ENCODE results near the gene RERE.
A peak's percentile ranks its signal among the peaks of the same experiment; 100 is the strongest.

The RERE gene

DNA sequence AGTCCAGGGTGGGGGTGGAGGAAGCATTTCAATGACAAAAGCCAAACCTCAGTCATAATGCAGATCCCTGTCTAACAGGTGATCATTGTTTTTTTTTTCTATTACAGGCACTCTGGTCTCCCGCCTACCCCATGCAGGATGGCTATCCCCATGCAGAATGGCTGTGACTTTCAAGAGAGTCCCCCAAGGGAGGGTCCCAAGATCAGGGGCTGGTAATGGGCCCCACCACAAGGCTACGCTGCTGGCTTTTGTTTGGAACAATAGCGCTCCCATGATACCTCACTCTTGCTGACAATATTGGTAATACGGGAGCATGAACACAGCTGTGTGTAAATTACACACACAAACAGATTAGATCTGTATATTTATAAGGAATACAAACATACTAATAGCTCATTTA lies 380.1 kb downstream of the RERE start:
- peak; percentile 16 for DNase-seq

DNA sequence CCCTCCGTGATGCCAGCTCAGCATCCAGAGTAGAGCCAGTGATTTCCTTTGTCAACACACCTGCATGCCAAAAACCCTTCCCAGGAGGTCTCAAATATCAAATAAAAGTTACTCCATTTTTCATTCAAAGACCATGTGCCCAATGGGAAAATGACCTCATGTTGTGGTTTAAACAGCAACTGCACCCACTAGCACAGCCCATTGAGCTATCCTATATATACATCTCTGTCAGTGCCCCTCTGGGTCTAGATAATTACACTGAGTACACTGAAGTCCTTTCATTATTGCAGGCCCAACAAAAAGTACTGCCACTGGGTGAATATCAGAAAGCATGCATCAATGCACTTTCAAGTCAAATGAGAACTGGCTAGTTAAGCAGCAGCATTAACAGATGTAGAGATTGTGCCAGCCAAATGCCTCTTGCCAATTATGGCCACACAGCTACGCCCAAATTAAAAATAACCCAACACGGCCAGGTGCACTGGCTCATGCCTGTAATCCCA lies 381.8 kb downstream of the RERE start:
- peak; percentile 58 for DNase-seq

DNA sequence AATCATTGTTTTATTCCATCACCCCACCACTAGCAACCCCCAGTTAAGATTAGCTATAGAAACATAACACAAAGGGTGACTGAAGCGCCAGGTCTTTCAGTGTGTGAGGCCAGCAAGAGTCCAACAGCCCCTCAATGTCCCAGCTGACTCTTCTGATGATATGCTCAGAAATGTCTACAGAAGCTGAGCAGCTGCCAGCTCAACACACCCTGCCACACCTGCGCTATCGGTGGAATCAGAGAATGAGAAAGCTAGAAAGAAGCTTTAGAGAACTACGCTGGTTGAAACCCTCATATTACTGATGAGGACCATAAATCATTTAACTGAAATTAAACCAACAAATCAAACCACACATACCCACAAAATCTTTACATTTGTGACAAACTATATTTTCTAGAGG lies 383.3 kb downstream of the RERE start:
- no peak for DNase-seq

GRCh38 chr1:8431784-8432183 lies 385.7 kb downstream of the RERE start:
- no peak for DNase-seq

DNA sequence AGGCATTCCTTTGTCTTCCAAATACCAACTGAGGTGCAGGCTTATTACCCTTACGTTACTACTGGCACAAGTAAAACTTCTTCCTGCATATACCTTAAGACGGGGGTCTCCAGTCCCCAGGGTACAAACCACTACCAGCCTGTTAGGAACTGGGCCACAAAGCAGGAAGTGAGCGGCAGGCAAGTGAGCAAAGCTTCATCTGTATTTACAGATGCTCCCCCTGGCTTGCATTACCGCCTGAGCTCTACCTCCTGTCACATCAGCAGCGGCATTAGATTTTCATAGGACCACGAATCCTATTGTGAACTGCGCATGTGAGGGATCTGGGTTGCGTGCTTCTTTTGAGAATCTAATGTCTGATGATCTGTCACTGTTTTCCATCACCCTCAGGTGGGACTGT lies 386.4 kb downstream of the RERE start:
- no peak for DNase-seq

GRCh38 chr1:8430476-8430875 lies 387.0 kb downstream of the RERE start:
- DNase-seq, result no peak

DNA sequence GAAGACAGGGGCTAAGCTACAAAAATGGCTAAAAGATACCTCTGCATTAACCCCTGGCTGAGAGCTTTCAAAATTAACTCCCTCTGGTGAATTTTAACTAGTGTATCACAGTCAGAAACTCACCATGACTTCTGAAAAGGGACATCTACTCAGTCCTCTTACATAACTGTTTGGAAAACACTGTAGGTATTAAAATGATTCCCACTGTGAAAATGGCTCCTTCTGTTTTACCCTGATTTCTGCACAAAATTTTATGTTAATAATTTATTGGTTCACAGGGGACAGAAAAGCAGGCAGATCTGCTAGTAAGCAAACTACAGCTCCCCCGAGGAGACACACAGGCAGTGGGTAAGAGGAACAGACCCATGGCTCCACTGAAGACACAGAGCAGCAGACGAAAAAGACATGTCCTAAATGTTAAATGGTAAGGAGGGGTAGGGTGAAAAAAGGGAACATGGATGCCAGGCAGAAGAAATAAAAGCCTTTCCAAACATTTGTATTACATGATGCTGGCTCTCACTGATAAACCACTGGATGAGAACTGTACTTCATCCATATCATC lies 387.8 kb downstream of the RERE start:
- DNase-seq, result no peak

DNA sequence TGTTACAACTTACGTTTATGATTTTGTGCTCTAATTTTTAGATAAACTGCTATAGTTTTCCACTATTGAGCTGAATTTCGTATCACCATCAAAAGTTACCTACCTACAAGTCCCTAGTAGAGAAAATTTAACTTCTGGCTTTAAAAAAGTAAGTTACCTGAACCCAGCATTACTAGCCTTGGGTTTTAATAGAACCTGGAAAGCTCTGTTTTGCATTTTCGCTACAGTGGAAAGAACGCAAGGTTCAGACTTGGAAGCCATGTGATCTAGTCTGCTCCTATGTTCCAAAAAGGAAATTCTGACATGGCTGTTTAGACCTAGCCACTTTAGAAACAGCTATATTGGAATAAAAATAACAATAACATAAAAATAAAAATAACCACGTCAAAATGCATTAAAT lies 389.0 kb downstream of the RERE start:
- no peak for DNase-seq

- DNase-seq, result no peak
These were observed 389.5 kb downstream of the RERE start for GRCh38 chr1:8427986-8428385.

DNA sequence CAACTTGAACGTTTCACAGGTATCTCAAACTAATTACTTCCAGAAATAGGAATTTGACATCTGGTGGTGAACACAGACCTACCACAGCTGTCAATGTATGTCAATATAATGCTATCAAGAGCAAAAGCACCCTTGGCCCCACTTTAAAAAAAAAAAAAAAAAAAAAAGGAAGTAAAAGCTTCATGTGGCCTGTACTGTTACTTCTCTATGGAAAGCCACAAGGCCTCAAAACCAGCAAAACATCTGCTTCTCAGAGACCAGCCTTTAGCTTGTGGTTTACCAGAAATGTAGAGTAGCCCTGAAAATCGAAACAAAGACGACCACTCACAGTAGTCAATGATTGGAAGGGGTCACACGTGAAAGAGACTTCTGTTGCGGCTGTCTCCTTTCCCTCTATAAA lies 389.9 kb downstream of the RERE start:
- no peak for DNase-seq

DNA sequence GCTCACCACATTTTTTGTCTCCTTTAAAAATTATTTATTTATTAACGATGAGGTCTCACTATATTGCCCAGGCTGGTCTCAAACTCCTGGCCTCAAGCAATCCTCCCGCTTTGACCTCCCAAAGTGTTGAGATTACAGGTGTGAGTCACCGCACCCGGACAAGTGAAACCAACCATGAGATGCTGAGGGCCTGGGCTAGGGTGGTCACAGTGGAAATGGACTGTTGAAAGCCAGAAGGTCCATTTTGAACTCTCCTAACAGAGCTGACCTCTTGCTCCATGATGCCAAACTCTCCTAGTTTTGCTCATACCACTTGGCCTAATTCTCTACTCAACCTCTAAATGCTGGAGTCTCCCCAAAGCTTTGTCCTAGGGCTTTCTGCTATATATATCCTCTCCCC lies 390.4 kb downstream of the RERE start:
- DNase-seq, result no peak

DNA sequence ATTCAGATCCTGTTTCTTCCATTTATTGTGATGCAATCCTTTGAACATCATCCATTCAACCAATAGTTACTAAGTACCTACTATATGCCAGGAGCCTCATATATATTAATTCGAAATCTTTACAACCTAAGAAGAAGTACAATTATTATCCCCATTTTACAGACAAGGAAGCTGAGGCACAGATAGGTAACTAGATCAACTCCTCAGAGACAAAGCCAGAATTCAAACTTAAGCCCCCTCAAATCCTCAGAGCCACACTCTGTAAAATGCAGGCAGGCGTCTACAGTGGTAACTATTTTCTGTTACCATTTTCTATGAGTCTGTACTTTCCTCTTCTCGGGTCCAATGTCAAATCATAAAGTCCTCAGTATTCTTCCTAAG lies 391.7 kb downstream of the RERE start:
- DNase-seq, result no peak

DNA sequence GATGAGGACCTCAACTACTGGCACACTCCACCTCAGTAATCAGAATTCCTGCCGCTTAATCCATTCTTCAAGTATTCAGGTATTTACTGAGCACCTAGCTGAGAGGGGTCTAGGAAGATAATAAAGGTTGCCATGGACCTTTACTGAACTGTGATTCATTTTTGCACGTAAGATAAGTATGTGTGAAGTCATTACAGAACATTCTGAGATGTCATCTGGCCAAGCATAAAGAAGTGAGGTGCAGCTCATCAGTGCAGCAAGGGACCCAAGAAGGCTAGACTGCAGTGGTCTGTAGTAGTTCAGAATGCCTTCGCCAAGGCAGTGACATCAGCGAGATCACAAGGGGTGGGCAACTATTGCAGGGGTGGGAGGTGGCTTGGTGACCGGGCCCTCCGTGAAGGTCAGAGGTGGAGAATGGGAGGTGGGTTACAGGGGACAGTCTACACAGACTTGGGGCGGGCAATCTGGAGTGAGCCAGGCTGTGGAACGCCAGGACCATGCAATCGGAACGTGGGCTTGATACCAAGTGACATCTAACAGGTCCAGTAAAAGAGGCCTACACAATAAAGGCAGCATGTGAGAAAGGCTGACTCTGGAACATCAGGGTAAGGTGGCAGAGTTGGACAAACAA lies 392.2 kb downstream of the RERE start:
- DNase-seq, result no peak

- no peak for DNase-seq
These were observed 392.8 kb downstream of the RERE start for GRCh38 chr1:8424539-8425116.

DNA sequence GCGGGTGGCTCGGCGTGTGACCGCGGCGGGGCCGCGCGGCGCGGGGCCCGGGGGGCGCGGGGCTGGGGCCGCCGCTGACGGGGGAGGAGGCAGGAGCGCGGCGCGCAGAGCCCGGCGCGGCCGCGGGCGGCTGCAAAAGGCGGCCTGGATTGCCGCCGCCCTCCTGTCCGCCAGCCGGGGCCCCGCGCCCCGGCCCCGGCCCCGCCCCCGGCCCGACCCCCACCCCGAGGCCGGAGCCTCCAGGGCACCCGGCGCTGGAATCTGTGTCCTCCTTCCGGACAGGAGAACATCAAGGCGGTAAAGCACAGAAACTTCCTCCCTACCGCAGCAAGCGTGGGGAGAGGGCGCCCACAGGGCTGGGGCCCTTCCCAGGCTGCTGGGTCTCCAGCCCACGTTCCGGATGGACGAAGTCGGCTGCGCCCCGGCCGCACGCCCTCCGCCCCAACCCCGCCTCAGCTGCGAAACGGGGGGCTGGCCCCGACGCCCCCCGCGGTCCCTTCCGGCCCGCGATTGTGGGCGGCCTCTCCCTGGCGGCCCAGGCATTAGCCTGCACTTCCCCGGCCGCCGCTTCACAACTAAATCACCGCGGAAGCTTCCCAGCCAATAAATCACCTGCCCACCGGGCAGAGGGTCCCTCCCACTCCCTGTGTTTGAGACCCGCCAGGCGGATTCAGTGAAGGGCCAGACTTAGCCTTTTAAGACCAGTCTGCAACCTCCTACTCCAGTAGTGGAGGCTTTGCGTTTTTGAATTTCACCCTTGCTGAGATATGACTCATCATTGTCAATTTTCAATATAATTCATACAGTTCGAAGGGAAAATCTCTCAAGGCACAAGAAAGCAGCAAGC lies 393.5 kb downstream of the RERE start:
- DNase-seq, result peak; percentile 62

DNA sequence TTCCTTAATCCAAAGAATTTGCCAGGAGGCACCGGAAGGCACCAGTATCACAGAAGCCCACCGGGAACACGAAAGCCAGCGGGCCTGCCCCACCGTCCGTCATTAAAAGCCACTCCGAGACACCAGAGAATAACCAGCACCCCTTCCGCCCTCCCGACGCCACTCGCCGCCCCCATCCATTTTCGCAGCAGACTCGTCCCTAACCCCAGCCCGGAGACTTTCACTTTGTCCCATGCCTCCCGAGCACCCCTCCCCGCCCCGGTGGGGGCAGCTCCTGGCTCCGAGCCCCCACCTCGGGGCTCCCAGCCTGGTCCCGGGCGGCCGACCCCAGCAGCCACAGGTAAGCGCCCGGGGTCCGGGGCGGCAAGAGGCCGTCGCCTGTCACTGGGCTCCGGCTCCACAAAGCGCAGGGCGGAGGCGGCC lies 394.2 kb downstream of the RERE start:
- DNase-seq, result no peak

- DNase-seq, result no peak
These were observed 394.8 kb downstream of the RERE start for GRCh38 chr1:8422510-8423268.

DNA sequence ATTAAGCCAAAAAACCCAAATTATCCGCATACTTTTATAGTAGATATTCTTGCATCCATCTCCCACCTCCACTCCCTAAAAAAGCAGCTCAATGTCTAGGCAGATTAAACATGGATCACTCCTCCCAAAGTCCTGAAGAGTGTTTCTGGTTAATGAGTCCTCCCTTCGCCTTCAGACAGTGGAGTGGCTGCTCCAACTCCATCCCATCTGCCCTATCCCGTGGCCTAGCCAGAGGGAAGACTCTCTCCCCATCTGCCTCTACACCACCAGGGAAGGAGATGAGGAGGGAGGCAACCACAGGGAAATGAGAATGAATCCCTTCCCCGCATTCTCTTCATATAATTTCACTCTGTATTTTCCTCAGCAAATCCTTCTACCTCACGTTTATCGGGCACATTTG lies 395.7 kb downstream of the RERE start:
- DNase-seq, result no peak

DNA sequence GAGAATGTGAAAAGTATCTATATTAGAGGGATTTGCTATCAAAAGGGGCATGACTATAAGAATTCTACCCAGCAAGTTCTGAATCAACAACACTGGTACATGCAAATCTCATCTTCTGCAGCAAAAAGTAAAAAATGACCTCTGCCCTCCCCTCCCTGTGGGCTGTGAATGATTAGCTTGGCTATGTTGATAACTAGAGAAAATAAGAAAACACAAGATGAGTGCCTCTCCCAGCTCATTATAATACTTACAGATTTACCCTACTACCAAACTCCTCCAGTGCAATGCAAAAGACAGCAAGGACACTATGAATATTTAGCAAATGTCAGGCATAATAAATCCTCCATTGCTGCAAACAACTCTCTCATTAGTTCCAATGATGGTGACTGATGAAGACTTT lies 397.1 kb downstream of the RERE start:
- no peak for DNase-seq

GRCh38 chr1:8419861-8420260 lies 397.6 kb downstream of the RERE start:
- DNase-seq, result no peak

DNA sequence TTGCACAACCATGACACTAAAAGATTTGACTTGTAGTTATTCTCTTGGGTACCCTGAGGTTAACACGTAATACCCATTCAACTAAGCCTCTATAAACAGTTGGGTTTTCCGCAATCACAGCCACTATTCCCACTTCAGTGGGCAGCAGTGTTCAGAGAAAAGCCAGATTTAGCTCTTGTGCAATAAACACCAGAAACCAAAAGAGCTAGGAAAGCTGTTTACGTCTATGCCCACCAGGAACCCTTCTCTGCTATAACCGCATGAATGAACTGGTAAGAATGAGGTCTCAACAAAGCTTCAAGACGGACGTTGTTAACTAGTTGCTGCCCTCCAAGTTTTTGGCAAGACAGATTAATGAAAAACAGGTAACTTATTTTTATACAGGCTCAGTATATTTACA lies 398.3 kb downstream of the RERE start:
- DNase-seq, result no peak

- DNase-seq, result no peak
These were observed 399.1 kb downstream of the RERE start for GRCh38 chr1:8418301-8418700.

- no peak for DNase-seq
These were observed 399.8 kb downstream of the RERE start for GRCh38 chr1:8417625-8418024.
